GM19463 (cell line): ENCODE results near the gene MAPKBP1.

ENCODE experiments used
- ATAC-seq: cut with Tn5 transposase; IDR thresholded peaks from one replicate; pipeline ENCODE4 v1.9.1; 2021; ENCODE audit warnings: mild to moderate bottlenecking, moderate library complexity; ENCODE audit not compliant: unreplicated experiment

The MAPKBP1 gene

DNA sequence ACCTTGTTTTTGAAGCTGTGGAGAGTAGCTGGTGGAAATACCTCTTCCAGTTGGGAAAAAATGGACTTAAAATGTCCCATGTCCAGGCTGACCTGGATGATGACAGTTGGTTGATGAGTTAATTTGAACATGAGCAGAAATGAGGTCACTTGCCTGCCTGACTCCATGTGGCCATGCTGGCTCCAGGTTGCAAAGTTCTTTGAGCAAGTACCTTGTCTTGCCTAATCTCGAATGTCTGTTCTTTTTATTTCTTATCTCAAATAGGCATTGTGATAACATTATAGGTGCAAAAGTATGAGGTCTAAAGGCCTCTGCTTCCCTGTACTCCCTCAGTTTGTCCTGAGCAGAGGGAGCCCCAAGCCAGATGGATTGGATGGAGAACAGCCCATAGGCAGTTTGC is 9.0 kb downstream of the MAPKBP1 start:
- ATAC-seq, result no peak

GRCh38 chr15:41788262-41788661 is 14.0 kb downstream of the MAPKBP1 start:
- ATAC-seq, result no peak

DNA sequence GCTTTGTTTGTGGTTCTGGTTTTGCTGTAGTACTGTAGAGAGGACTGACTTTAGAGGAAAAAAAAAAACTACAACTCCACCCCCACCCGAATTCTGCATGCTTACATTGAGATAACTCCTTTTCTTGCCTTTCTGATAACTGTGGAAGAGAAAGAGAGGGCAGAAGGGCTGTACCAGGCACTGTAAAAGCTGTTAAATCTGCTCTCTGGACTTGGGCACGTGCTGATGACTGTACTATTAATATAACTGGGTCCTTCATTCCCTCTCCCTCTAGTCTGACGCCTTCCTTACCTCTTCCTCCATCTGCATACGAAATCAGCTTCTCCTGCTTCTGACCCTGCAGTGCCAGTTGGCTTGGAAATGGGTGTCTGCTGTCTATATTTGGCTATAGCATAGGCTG is 15.0 kb downstream of the MAPKBP1 start:
- ATAC-seq, result no peak

- no peak for ATAC-seq
Observed at GRCh38 chr15:41789662-41790061, 15.4 kb downstream of the MAPKBP1 start.

DNA sequence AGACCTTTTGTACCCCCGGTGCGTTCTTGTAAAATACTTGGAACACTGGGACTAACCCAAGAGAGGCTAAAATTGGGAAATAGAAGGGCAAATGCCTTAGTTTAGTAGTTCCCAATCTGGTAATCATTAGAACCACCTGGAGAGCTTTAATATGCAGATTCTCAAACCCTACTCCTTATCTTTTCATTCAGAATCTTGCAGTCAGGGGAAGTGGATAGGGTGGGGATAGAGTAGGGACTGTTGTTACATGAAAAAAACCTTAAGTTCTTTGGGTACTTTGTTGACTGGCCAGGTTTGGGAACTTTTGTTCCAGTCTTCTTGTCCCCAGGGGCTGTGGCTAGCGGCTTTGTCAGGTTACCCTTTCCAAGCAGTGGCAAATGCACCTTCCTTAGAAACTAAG is 15.9 kb downstream of the MAPKBP1 start:
- ATAC-seq, result no peak

DNA sequence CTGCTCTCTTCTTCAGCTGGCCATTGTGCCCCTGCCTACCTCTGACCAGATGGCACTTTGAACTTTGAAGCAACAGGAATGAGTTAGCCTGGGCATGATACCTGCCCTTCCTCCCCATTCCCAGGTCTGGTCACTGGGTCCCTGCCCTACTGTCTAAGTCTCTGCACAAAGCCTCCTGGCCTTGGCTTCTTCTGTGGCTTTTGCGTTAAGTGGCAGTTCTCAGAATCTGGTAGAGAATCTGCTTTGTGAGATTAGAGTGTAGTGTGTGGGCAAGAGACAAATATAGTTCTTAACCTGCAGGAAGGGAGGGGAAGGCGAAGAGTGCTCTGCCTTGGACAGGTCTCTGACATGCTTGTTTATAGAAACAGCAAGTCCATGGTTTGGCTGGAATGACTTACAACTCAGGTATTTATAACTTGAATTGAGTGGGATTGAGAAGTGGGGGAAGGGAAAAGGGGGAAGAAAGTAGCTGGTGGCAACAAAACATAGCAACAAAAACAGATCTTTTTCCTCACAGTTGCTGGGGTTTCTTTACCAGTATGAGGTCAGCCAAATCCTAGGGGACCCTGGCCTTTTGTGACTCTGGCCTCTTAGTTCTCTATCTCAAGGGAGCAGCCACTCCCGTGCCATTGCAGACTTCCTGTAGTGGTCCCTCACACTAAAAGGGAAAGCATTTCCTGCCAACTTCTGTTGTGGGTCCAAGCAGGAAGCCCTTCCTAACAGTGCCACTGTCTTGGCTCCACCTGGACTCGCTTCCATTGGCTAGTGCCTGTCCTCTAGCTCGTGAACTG is 16.7 kb downstream of the MAPKBP1 start:
- no peak for ATAC-seq

DNA sequence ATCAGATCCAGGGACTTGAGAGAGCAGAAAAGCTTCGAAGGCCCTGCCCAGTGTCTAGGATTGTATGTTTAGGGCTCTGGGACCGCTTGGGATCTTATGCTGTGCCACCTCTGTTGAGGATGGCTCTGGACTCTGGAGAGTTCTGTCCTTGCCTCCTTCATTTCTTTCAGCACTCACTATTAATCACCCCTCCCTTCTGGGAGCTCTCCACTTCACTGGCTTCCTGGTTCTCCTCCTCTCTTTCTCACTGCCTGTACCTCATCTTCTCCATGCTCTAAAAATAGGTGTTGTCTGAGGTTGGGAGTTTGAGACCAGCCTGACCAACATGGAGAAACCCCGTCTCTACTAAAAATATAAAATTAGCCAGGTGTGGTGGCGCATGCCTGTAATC is 17.3 kb downstream of the MAPKBP1 start:
- ATAC-seq, result no peak

- no peak for ATAC-seq
Observed at GRCh38 chr15:41792000-41792637, 17.8 kb downstream of the MAPKBP1 start.

- ATAC-seq, result no peak
Observed at GRCh38 chr15:41794081-41794480, 19.8 kb downstream of the MAPKBP1 start.

GRCh38 chr15:41795996-41796856 is 21.9 kb downstream of the MAPKBP1 start:
- no peak for ATAC-seq

- no peak for ATAC-seq
Observed at GRCh38 chr15:41797201-41797944, 23.1 kb downstream of the MAPKBP1 start.

DNA sequence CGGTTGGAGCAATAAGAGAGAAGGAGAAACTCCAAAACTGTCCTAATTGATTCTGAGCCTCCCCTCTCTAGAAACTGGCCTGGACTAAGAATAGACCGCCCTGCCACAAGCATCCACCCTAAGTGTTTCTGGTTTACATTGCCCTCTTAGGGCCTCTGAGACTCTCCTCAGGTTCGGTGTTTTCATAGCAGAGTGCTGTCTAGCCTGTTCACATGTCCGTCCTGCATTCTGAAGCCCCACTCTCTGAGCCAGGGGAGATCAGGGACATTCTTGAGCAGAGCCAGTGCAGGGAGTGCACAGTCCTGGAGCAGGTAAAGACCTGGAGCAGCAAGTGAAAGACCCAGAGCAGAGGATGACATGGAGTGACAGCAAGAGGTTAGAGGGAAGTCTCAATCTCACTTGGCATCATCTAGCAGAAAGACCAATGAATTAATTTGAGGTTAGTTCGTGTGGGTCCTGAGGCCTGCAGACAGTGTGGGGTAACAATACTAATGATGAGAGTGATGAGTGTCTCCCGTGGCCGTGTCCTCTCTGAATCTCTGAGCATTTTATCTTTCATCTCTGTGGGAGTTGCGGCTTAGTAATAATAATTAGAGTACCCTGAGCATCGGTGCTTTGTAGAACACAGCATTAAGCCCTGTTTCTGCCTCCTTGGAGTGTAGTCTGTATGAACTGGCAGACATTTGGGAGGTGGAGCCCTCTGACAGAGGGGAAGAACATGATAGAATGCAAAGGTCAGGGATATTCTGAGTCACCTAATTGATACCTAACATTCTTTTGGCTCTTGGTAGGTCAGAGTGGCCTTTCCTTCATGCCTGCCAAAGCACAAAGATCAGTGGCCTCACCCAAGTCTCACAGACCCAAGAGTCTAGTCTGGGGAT is 24.6 kb downstream of the MAPKBP1 start:
- peak; percentile 41 for ATAC-seq

DNA sequence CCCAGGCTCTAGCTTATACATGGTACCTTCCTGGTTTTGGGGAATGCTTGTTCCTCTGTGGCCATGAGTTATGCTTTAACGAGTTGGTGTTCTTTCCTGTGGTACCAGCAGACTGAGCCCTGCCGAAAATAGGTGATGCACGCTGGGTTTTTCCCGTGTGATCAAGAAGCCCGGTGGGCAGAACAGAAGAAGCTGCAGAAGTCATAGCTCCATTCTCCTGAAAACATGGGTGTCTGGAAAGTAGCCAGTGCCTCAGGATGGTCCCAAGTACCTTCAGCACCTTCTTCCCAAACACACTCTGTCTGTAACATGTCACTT is 25.2 kb downstream of the MAPKBP1 start:
- ATAC-seq, result peak; percentile 45

DNA sequence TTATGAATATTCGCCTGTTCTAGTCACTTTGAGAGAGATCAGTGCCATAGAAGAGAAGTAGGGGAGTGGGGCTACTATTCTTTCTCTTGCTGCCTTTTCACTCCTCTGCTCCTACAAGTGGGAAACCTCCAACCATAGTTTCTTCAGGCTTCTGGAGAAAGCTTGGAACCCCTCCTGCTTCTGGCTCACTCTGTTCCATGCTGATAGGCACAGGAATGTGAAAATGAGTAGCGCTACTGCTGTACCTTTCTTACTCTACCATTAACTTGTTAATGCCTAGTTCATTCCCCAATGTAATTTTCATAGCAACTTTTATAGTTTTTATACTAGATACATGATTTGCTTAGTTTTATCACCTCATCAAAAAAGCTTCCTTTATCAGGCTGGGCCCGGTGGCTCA is 26.9 kb downstream of the MAPKBP1 start:
- no peak for ATAC-seq

DNA sequence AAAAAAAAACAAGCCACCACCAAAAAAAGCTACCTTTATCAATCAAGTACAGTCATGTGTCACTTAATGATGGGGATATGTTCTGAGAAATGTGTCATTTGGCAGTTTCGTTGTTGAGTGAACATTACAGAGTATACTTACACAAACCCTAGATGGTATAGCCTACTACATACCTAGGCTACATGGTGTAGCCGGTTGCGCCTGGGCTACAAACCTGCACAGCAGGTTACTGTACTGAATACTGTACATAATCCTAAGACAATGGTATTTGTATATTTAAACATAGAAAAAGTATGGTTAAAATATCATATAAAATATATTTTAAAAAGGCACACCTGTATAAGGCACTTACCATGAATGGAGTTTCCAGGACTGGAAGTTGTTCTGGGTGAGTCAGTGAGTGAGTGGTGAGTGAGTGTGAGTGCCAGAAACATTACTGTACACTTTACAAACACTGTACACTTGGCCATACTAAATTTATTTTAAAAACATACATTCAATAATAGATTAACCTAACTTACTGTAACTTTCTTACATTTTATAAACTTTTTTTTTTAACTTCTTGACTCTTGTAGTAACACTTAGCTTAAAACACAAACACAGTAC is 27.7 kb downstream of the MAPKBP1 start:
- no peak for ATAC-seq

DNA sequence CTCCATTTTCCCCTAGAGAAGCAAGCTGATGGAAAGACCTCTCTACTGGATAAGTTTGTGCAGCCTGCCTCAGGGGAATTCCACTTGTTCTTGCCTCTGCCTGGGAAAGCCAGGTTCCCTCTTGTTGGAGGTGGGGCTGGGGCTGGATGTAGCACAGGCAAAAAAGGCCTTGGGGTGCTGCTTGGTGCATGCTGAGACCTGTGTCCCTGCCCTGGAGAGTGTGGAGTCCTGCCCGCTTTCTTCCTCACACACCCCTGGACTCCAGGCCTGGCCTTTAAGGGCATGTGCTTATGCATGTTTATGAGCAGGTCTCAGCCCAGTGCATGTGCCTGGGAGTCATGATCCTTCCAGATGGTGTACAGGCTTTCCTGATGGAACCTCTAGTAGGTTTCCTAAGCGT is 30.1 kb downstream of the MAPKBP1 start:
- no peak for ATAC-seq

GRCh38 chr15:41804916-41805666 is 30.8 kb downstream of the MAPKBP1 start:
- no peak for ATAC-seq

DNA sequence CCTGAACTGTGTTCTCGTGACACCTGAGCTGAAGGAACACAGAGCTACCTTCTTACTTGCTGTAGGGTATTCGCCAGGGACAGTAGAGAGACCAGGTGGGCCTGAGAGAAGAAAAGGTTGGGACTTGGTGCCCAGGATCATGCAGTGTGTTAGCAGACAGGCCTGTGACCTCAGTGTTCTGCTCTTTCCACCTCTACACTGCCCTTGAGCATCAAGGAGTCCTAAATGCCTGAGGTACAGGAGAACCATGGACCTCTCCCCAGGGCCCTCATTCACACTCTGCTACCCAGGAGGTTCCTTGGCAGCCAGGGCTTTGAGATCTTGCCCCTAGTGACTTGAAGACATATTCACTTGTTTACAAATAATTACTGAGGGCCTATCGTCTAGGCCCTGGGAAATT is 31.4 kb downstream of the MAPKBP1 start:
- no peak for ATAC-seq
